Neural progenitor cell (in vitro differentiated cells): ENCODE results near the gene ERC1. TPM values are rescaled to one million over a fixed set of nuclear protein-coding genes. Genes with fewer than 3 reads are reported as not detected.

Source experiments
- DNase-seq: peaks from one replicate; pipeline ENCODE4 v3.0.0-alpha.2; 2016; ENCODE audit warnings: low spot score
- H2AFZ ChIP-seq: fragments of 200-600 bp; sonication (generic); replicated peaks from 2 replicates; pipeline ENCODE4 v1.6.1; 2016; ENCODE audit warnings: antibody characterized with exemption
- H3F3A ChIP-seq: fragments of 200-600 bp; sonication (generic); 2 replicates; pipeline ENCODE4 v1.6.1; 2016; ENCODE audit warnings: antibody characterized with exemption, low read depth
- H3K27ac ChIP-seq: fragments of 200-600 bp; sonication (generic); 2 replicates; pipeline ENCODE4 v1.5.1; 2016; ENCODE audit warnings: mild to moderate bottlenecking
- H3K27me3 ChIP-seq: fragments of 200-600 bp; sonication (generic); 2 replicates; pipeline ENCODE4 v1.6.1; 2016; ENCODE audit warnings: mild to moderate bottlenecking, moderate library complexity
- H3K36me3 ChIP-seq: fragments of 200-600 bp; sonication (generic); 2 replicates; pipeline ENCODE4 v1.5.1; 2016
- H3K4me1 ChIP-seq: fragments of 200-600 bp; sonication (generic); 2 replicates; pipeline ENCODE4 v1.6.1; 2016; ENCODE audit warnings: mixed run types
- H3K4me2 ChIP-seq: fragments of 200-600 bp; sonication (generic); 2 replicates; pipeline ENCODE4 v1.6.1; 2016
- H3K4me3 ChIP-seq: fragments of 200-600 bp; sonication (generic); 2 replicates; pipeline ENCODE4 v1.5.1; 2016
- H3K79me2 ChIP-seq: fragments of 200-600 bp; sonication (generic); 2 replicates; pipeline ENCODE4 v1.6.1; 2016; ENCODE audit warnings: low read depth
- H3K9ac ChIP-seq: fragments of 200-600 bp; sonication (generic); 2 replicates; pipeline ENCODE4 v1.6.1; 2016
- H3K9me3 ChIP-seq: fragments of 200-600 bp; sonication (generic); 2 replicates; pipeline ENCODE4 v1.5.1; 2016; ENCODE audit warnings: low read depth
- H4K20me1 ChIP-seq: fragments of 200-600 bp; sonication (generic); 2 replicates; pipeline ENCODE4 v1.6.1; 2016; ENCODE audit warnings: low read depth
- H3K27ac Mint-ChIP-seq: 3 replicates; pipeline ENCODE4 v1.8.0; 2021; ENCODE audit warnings: mixed read lengths
- H3K27me3 Mint-ChIP-seq: 2 replicates; pipeline ENCODE4 v1.8.0; 2022; ENCODE audit warnings: low read depth, mild to moderate bottlenecking, inconsistent platforms, moderate library complexity, mixed read lengths; ENCODE audit not compliant: insufficient read depth
- H3K36me3 Mint-ChIP-seq: 3 replicates; pipeline ENCODE4 v1.8.0; 2021; ENCODE audit warnings: mixed read lengths
- H3K4me1 Mint-ChIP-seq: 3 replicates; pipeline ENCODE4 v1.8.0; 2021; ENCODE audit warnings: mixed read lengths
- H3K4me3 Mint-ChIP-seq: 3 replicates; pipeline ENCODE4 v1.8.0; 2021; ENCODE audit warnings: mild to moderate bottlenecking, moderate library complexity, mixed read lengths
- H3K9me3 Mint-ChIP-seq: 3 replicates; pipeline ENCODE4 v1.8.0; 2020; ENCODE audit warnings: mixed read lengths
- CTCF ChIP-seq: fragments of 200-600 bp; sonication (generic); IDR thresholded peaks from 2 replicates; pipeline ENCODE4 v1.5.1; 2017; ENCODE audit warnings: antibody characterized with exemption, mild to moderate bottlenecking
- EZH2 ChIP-seq: fragments of 200-600 bp; sonication (generic); IDR thresholded peaks from 2 replicates; pipeline ENCODE4 v1.6.1; 2017; ENCODE audit warnings: antibody characterized with exemption, mild to moderate bottlenecking, moderate library complexity
- EZH2phosphoT487 ChIP-seq: fragments of 200-600 bp; sonication (generic); IDR thresholded peaks from 2 replicates; pipeline ENCODE4 v1.6.1; 2017; ENCODE audit warnings: antibody characterized with exemption
- total RNA-seq: library from RNA; depleted of rRNA; stranded (reverse); fragments of >200 nt; gene quantifications from 2 replicates; pipeline ENCODE4 v1.2.3, GENCODE V29; 2015; ENCODE audit warnings: low replicate concordance

Gene ERC1
- total RNA-seq, 1 donor from 2014 or later = 27.5 TPM

GRCh38 chr12:969821-970220 is 21.2 kb upstream of the ERC1 start:
- no peak for TF ChIP-seq EZH2
- no peak for TF ChIP-seq EZH2phosphoT487
- TF ChIP-seq CTCF = no peak
- Histone ChIP-seq H3K36me3 (no peaks in the 10 kb centered on the region), H3K4me2 (no peak overlapping the region), H3K9ac (no peak overlapping the region), H3K27me3 (no peaks in the 10 kb centered on the region), H2AFZ (no peak overlapping the region), H3K4me3 (no peak overlapping the region), H3K9me3 (no peaks in the 10 kb centered on the region), H3K4me1 (peaks cover 10% of the 10 kb centered on the region), H4K20me1 (no peaks in the 10 kb centered on the region), H3K27ac (no peak overlapping the region), H3K79me2 (no peaks in the 10 kb centered on the region), H3F3A (no peaks in the 10 kb centered on the region)
- no peak overlapping the region for H3K4me3 Mint-ChIP-seq
- no peaks in the 10 kb centered on the region for H3K9me3 Mint-ChIP-seq
- H3K27ac Mint-ChIP-seq = no peak overlapping the region
- peaks cover 4% of the 10 kb centered on the region for H3K36me3 Mint-ChIP-seq
- H3K4me1 Mint-ChIP-seq = peaks cover 13% of the 10 kb centered on the region
- H3K27me3 Mint-ChIP-seq = peaks cover 5% of the 10 kb centered on the region
- DNase-seq = no peak

- Histone ChIP-seq H3K4me2 (no peak overlapping the region), H2AFZ (no peak overlapping the region)
Observed at GRCh38 chr12:971991-972390, 19.0 kb upstream of the ERC1 start.

GRCh38 chr12:974271-974862 is 16.7 kb upstream of the ERC1 start:
- peaks cover 11% of the 10 kb centered on the region for H3K36me3 Mint-ChIP-seq
- no peaks in the 10 kb centered on the region for H3K36me3 ChIP-seq
- H3K27me3 Mint-ChIP-seq = peaks cover 5% of the 10 kb centered on the region
- H3K9me3 ChIP-seq = no peaks in the 10 kb centered on the region
- H3K4me3 Mint-ChIP-seq = no peak overlapping the region
- no peak overlapping the region for H3K9ac ChIP-seq
- no peak overlapping the region for H3K4me3 ChIP-seq
- H3K79me2 ChIP-seq = no peaks in the 10 kb centered on the region
- H3K27me3 ChIP-seq = no peaks in the 10 kb centered on the region
- H3K27ac Mint-ChIP-seq = no peak overlapping the region
- TF ChIP-seq CTCF (no peak), EZH2 (no peak), EZH2phosphoT487 (no peak)
- no peak overlapping the region for H3K4me2 ChIP-seq
- no peaks in the 10 kb centered on the region for H3F3A ChIP-seq
- no peaks in the 10 kb centered on the region for H3K4me1 ChIP-seq
- H3K27ac ChIP-seq = no peak overlapping the region
- H4K20me1 ChIP-seq = no peaks in the 10 kb centered on the region
- peak; percentile 12 for DNase-seq
- no peak overlapping the region for H2AFZ ChIP-seq
- H3K9me3 Mint-ChIP-seq = no peaks in the 10 kb centered on the region
- H3K4me1 Mint-ChIP-seq = no peaks in the 10 kb centered on the region

More at GRCh38 chr12:971991-972390, 19.0 kb upstream of the ERC1 start:
- Histone ChIP-seq H4K20me1 (no peaks in the 10 kb centered on the region), H3K9me3 (no peaks in the 10 kb centered on the region), H3F3A (no peaks in the 10 kb centered on the region), H3K4me1 (peaks cover 10% of the 10 kb centered on the region), H3K79me2 (no peaks in the 10 kb centered on the region), H3K4me3 (no peak overlapping the region), H3K36me3 (no peaks in the 10 kb centered on the region), H3K27me3 (no peaks in the 10 kb centered on the region), H3K9ac (no peak overlapping the region), H3K27ac (no peak overlapping the region)
- Mint-ChIP-seq H3K36me3 (peaks cover 5% of the 10 kb centered on the region), H3K27ac (no peak overlapping the region), H3K9me3 (no peaks in the 10 kb centered on the region), H3K4me1 (peaks cover 13% of the 10 kb centered on the region), H3K27me3 (peaks cover 5% of the 10 kb centered on the region), H3K4me3 (no peak overlapping the region)
- DNase-seq = no peak
- TF ChIP-seq EZH2 (no peak), CTCF (no peak), EZH2phosphoT487 (no peak)
